GM18502 (cell line): ENCODE measurements around the gene NRL.

Experiments used
- ATAC-seq: cut with Tn5 transposase; IDR thresholded peaks from one replicate; pipeline ENCODE4 v1.9.1; 2021; ENCODE audit warnings: mild to moderate bottlenecking; ENCODE audit not compliant: unreplicated experiment, poor library complexity

NRL gene

DNA sequence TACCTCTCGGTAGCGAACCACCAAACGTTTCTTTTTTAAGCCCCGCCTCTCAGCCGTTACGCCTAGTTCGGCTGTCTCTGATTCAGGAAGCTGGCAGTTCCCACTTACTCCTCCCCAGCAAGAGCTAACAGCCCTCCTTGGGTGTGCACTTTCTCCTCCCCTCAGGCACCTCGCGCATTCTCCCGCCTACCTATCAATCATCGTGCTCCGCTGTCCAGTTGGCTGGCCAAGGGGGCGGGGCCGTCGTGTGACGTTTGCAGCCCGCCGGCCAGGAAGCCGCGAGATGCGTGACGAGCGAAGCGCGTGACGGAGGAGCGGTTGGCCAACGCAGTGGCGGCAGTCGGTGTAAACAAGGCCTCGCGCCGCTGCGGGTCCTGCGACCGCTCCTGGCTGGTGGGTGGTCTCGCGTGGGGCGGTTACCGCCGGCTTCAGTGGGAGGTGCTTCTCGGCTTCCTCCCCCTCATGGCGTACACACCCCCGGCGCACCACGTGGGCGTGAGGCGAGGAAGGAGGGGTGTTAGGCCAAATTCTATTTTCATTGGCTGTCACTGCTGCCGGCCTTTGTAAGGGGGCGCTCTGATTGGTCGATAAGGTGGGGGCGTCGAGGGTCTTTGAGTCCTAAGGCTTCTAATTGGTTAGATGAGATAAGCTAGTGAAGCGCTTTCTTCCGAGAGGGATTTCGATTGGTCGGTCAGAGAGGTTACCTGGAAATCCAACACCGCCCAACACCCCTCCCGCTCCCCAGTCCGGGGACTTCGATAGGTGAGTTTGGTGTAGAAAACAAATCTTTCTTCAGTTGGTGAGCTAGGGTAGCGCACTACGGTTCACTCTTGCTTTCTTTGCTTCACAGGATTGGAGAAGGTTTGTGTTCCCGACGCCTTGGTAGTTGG is at the start of gene NRL, which contains the start of gene DCAF11:
Gene NRL, minus strand, starts transcription at position 418 of the 890 bp plus-strand sequence. CDS start 32,101 bp downstream, outside the sequence.
Gene DCAF11, plus strand, starts transcription at position 246 of the 890 bp plus-strand sequence. CDS start 818 bp downstream, outside the sequence.
- ATAC-seq = peak; percentile 90

DNA sequence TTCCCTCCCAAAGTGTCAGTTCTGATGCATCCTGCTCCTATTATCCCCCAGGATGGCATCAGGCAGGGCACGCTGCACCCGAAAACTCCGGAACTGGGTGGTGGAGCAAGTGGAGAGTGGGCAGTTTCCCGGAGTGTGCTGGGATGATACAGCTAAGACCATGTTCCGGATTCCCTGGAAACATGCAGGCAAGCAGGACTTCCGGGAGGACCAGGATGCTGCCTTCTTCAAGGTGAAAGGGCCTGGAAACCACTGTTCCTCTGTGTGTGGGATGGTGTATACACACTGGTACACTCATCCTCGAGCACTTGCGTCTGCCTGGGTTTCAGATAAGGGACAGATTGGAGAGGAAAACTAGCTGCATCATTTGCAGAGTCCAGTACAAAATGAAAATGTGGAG is 47.3 kb upstream of the NRL start:
- ATAC-seq = no peak

DNA sequence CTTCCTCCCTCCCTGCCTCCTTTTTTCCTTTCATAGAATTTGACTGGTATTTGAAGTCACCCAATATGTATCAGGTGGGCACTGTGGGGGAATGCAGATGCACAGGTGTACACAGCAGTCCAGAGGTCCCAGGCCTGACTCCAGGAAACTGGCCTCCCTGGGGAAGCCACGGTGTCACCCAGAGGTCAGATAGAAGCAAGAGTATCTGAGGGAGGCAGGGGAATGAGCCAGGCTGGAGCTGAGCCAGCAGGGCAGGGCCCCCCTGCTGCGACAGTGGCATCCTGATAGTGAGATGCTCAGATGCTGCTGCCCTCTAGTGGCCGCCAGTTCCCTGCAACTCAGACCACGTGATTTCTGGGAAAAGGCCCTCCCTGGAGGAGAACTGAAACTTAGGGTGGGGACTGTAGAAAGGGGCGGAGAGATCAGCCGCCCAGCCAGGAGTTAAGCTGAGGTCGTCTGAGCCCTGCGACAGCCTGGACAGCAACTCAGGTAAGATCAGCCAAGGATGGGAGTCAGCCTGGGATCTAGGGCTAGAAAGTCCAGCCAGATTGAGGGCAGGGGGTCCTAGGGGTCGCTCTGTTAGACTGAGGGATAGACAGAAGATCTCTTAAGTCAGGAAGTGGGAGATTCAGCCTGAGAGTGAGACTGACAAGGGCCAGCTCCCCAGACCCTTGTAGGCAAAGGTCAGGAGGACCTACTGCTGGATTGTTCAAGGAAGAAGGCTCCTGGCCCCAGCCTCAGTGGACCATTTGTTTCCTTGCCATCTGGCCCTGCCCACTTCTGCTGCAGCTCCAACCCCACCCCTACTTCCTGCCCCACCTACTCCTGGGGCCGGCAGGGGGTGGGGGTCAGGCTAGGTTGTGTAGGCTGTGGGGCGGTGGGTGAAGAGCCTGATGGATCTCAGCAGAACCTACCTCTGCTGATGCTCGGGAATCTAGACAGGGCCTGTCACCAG is 46.4 kb upstream of the NRL start, which contains the start of gene IRF9:
Gene IRF9, plus strand, starts transcription at position 416 of the 955 bp plus-strand sequence. CDS start 880 bp downstream, outside the sequence.
- peak; percentile 81 for ATAC-seq

DNA sequence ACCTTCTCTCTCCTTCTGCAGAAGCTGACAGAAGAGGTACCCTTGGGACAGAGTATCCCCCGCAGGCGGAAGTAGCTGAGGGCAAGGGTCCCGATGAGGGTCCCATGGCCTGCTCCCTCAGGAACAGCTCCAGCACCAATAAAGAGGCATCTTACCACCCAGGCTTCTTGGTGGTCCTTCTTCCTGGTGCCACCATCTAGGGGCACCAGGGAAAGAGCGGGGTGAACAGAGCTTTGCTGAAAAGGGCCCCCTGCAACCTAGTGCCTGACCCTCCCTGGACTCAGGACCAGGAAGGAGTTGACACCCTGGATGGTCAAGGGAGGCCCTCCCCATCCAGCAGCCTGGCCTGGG is 45.7 kb upstream of the NRL start:
- ATAC-seq = no peak

DNA sequence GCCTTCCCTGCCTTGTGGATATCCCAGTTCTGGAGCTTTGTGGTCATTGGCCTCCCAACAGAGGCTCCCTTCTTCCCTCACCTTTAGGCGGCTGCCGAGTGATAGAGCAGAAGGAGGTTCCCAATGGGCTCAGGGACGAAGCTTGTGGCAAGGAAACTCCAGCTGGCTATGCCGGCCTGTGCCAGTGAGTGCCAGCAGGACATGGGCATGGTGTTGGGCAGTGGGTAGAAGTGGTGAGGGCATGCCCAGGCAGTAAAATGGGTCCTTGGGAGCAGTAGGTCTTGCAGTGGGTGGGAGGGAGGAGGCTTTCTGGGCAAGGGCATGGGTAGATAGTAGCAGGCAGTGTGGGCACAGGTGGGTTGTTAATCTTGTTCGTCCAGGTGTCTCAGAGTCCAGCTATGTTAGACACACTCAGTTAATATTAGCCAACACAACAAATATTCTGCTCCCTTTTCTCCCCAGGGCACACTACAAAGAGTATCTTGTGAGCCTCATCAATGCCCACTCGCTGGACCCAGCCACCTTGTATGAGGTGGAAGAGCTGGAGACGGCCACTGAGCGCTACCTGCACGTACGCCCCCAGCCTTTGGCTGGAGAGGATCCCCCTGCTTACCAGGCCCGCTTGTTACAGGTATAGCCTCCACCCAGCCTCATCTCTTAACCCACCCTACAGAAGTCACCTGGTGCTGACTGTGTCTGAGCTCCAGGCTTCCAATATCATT is 45.2 kb upstream of the NRL start:
- no peak for ATAC-seq

DNA sequence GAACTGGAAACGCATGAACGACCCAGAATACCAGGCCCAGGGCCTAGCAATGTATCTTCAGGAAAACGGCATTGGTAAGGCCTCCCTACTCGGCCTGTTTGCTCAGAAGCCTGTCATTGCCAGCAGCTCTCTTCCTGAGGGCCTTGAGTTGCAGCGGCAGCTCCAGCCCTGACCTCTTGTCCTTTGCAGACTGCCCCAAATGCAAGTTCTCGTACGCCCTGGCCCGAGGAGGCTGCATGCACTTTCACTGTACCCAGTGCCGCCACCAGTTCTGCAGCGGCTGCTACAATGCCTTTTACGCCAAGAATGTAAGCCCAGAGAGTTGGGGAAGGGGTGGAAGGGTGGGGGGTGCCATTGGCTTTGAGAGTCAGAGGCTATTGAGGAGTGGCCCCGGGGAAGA is 42.6 kb upstream of the NRL start:
- no peak for ATAC-seq

DNA sequence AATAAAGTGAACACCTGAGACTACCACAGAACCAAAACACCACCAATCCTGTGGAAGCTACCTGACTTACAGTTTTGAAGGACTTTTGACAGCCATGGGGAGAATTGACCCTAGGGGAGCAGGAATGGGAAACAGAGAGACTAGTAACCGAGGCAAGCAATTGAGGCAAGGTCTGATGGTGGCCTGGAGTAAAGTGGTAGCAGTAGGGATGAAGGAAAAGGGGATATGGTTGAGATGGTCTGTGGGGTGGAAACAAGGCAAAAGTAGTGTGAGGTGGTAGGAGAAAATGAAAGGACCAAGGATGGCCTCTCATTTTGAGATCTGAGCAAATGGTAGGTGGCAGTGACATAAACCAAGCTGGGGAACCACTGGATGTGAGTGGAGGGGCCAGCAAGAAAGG is 42.1 kb upstream of the NRL start:
- ATAC-seq = no peak

DNA sequence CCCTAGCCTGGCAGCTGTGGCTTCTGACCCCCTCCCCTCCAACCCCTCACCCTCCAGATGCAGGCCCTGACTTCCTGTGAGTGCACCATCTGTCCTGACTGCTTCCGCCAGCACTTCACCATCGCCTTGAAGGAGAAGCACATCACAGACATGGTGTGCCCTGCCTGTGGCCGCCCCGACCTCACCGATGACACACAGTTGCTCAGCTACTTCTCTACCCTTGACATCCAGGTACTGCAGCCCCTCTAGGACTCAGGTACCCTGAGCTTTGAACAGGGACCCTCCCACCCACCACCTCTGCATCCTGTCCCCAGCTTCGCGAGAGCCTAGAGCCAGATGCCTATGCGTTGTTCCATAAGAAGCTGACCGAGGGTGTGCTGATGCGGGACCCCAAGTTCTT is 40.4 kb upstream of the NRL start:
- no peak for ATAC-seq

DNA sequence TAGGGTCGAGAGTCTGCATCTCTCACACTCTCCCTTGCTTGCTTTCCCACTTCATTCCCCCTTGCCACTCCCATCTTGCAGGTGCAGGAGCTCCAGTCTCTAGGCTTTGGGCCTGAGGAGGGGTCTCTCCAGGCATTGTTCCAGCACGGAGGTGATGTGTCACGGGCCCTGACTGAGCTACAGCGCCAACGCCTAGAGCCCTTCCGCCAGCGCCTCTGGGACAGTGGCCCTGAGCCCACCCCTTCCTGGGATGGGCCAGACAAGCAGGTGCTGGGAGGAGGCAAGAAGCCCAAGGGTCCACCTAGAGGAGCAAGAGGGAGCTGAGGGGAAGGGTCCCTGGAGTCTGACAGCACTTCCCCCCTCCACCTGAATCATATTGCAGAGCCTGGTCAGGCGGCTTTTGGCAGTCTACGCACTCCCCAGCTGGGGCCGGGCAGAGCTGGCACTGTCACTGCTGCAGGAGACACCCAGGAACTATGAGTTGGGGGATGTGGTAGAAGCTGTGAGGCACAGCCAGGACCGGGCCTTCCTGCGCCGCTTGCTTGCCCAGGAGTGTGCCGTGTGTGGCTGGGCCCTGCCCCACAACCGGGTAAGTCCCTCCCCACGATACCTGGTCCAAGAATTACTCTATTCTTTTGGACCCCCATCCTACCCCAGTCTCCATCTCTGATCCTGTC is 36.8 kb upstream of the NRL start:
- no peak for ATAC-seq

DNA sequence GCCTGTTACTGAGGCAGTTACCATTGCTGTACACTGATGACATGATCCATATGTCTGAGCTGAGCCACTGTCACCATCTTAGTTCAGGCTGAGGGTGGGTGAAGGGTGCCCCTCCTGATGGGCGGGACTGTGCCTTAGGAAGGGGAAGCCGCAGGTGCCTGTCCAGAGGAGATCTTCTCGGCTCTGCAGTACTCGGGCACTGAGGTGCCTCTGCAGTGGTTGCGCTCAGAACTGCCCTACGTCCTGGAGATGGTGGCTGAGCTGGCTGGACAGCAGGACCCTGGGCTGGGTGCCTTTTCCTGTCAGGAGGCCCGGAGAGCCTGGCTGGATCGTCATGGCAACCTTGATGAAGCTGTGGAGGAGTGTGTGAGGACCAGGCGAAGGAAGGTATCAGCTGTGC is 36.2 kb upstream of the NRL start:
- ATAC-seq = no peak

DNA sequence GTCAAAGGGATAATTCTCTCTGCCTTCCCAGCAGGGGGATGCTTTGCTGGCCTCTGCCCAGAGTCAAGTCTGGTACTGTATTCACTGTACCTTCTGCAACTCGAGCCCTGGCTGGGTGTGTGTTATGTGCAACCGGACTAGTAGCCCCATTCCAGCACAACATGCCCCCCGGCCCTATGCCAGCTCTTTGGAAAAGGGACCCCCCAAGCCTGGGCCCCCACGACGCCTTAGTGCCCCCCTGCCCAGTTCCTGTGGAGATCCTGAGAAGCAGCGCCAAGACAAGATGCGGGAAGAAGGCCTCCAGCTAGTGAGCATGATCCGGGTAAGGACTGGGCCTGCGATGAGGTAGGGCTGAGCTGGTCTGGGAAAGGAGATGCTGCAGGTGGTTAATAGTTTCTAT is 35.8 kb upstream of the NRL start:
- no peak for ATAC-seq

DNA sequence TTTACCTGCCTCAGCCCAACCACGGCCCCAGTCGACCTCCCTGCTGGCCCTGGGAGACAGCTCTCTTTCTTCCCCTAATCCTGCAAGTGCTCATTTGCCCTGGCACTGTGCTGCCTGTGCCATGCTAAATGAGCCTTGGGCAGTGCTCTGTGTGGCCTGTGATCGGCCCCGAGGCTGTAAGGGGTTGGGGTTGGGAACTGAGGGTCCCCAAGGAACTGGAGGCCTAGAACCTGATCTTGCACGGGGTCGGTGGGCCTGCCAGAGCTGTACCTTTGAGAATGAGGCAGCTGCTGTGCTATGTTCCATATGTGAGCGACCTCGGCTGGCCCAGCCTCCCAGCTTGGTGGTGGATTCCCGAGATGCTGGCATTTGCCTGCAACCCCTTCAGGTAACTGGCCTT is 35.3 kb upstream of the NRL start:
- no peak for ATAC-seq

DNA sequence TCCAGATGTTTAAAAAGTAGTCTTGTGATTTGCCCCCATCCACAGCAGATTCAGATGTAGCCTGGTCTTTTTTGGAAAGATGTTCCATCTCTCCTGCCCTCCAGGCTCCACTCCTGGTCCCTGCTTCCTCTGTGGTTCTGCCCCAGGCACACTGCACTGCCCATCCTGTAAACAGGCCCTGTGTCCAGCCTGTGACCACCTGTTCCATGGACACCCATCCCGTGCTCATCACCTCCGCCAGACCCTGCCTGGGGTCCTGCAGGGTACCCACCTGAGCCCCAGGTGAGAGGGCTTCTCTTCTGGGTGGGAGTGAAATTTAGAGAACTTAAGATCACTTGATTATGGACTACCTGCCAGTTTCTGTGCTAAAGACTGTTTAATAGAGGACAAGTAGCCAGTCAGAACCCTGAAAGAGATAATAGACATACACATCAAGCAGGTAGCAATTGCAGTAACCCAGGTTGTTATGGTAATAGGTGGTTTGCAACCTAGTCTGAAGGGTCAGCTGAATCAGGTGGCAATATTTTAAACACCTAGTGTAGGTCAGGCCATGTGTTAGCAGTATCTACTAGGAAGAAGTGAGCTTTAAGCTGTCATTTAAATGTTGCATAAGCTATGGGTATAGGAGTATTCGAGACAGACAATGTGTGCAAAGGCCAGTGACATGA is 34.7 kb upstream of the NRL start:
- no peak for ATAC-seq

DNA sequence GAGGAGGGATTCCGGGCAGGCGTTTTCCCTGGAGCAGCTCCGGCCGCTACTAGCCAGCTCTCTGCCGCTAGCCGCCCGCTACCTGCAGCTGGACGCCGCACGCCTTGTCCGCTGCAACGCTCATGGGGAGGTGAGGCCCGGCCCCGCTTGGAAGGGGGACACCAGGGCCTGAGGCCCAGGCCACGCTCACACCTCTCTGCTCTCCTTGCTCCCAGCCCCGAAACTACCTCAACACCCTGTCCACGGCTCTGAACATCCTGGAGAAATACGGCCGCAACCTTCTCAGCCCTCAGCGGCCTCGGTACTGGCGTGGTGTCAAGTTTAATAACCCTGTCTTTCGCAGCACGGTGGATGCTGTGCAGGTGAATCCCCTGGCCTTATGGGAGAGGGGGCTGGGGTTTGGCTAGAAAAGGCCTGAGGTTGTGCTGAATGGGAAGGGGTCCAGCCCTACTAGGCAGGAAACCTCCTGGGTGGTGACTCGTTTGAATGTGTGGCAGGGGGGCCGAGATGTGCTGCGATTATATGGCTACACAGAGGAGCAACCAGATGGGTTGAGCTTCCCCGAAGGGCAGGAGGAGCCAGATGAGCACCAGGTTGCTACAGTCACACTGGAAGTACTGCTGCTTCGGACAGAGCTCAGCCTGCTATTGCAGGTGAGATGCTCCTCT is 33.1 kb upstream of the NRL start:
- ATAC-seq = no peak

DNA sequence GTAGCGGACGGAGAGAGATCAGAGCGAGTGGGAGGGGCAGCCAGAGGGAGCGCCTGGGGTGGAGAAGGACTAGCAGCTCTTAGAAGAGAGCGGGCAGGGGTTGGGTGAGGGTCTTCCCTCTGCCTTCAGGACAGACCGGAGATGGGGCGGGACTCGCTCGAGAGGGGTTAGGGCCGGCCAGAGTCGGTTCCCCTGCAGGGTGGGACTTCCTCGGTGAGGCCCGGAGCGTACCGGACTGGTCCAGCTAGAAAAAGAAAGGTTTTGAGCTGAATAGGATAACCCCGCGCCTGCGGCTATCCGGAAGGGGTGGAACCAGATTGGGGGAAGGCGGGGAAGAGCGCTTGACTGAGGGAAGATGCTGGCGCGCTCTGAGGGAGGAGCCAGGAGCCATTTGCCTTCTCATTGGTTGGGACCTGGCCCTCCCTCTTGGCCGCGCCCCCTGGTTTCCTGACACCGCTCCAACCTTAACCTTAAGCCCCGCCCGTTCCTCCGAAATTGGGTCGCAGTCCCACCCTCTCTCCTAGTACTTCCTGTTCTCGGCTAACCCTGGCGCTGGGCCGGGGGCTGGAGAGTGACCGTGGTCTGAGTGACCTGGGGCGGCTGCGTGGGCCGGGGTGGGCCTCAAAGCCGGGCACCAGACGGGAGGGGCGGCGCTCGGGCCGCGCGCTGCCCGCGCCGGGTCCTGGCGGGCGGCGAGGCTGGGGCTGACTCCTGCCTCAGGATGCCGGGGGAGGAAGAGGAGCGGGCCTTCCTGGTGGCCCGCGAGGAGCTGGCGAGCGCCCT is 32.4 kb upstream of the NRL start, which contains the start of gene RNF31:
Gene RNF31, plus strand, starts transcription at position 521 of the 783 bp plus-strand sequence. Its CDS starts 201 bp downstream, at position 722.
- peak; percentile 86 for ATAC-seq

DNA sequence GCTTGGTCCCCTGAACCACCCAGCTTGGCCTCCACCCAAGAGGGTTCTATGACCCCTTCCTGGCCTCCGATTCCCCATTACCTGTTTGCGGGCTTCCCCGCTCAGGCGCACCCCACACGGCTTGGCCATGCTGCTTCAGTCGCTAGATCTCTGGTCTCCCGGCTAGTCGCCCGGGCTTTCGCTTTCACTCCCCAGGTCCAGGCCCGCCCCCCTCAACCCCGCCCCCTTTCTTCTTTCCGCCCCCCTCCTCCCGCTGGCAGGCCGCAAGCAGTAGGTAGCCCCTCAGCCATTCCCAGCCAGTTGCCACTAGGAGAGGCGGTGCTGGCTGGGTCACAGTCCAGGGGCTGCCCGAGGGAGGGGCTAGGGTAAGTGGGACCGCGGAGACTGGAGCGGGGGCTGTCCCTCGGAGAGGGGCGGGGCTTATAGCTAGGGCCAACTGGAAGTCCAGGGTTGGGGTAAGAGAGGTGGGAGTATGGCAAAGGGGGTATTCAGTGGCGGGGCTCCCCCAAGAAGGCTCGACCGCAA is 31.8 kb upstream of the NRL start, which contains the start of gene PSME2:
Gene PSME2, minus strand, starts transcription at position 158 of the 525 bp plus-strand sequence. Its CDS starts 29 bp downstream, at position 129.
- ATAC-seq = peak; percentile 66

DNA sequence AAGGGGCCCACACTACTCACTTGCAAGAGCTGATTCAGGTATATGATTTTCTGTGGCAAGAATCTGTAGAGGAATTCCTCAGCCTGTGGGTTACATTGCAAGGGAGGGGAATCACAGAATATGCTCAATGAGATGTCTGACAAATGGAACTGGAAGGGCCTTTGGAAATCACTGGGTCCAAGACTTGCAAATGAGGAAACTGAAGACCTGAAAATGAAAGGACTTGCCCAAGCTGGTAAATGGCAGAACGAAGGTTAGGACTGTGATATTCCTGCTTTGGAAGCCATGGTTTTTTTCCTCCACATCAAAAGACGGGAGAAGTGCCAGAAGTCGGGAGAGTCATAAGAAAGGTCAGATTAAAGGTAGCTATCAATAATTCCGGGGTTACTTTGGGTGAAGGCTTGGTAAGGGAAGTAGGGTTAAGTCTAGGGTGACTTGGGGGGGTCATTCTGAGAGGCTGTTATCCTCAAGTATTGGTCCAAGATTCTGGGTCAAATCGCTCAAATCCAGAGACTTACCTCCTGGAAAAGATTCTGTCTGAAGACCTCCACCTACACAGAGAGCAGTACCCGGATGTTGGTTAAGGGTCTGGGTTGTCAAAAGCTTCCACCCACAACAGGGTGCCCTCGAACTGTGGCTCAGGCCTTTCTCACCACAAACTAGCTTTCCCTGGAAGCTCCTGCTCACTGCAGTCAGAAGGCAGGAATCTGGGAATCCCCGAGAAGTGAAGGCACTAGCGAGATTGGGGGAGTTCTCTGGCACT is 31.1 kb upstream of the NRL start:
- no peak for ATAC-seq
